GM18951 (cell line): ENCODE results near the gene RPRM.
"Not testable (repeated sequence)": the region's sequence is repeated elsewhere in the genome, so short reads cannot be mapped to it uniquely, and the experiment has no call there.

ENCODE experiments used
- POLR2A ChIP-seq: IDR thresholded peaks from 4 replicates; pipeline ENCODE4 v1.6.1; 2011; ENCODE audit warnings: mild to moderate bottlenecking; ENCODE audit not compliant: insufficient read length, insufficient read depth; ENCODE audit errors: extremely low read depth
- in situ Hi-C: fragments of 300-500 bp; cut with MboI; formaldehyde crosslinking; loops from one replicate; pipeline ENCODE4 v1.12.0; 2022; ENCODE audit warnings: low sequenced_read_pairs, mixed read lengths, inconsistent platforms; ENCODE audit not compliant: unreplicated experiment

The RPRM gene

GRCh38 chr2:153477636-153478288 lies 800 bp downstream of the RPRM start:
- TF ChIP-seq POLR2A: no peak
- in situ Hi-C loops: loop anchor here (25.0 kb wide), 1 partner anchor 315 kb away; no protein-coding TSS in a partner anchor

GRCh38 chr2:153476816-153477635 lies 1.5 kb downstream of the RPRM start:
- TF ChIP-seq POLR2A: no peak
- in situ Hi-C loops: loop anchor here (25.0 kb wide), 1 partner anchor 315 kb away; no protein-coding TSS in a partner anchor

- TF ChIP-seq POLR2A: no peak
- in situ Hi-C loops: loop anchor here (25.0 kb wide), 1 partner anchor 314 kb away; no protein-coding TSS in a partner anchor
Measured at GRCh38 chr2:153476491-153476815, 2.1 kb downstream of the RPRM start.

- TF ChIP-seq POLR2A: no peak
- in situ Hi-C loops: loop anchor here (25.0 kb wide), 1 partner anchor 313 kb away; no protein-coding TSS in a partner anchor
Measured at GRCh38 chr2:153474876-153475435, 3.6 kb downstream of the RPRM start.

GRCh38 chr2:153474407-153474806 lies 4.2 kb downstream of the RPRM start:
- in situ Hi-C loops: no loop called here
- no peak for TF ChIP-seq POLR2A

GRCh38 chr2:153470867-153471266 lies 7.7 kb downstream of the RPRM start:
- in situ Hi-C loops: no loop called here
- TF ChIP-seq POLR2A: no peak

GRCh38 chr2:153464395-153464794 lies 14.2 kb downstream of the RPRM start:
- in situ Hi-C loops: no loop called here
- no peak for TF ChIP-seq POLR2A

- in situ Hi-C loops: no loop called here
Measured at GRCh38 chr2:153462338-153462859, 16.2 kb downstream of the RPRM start.

GRCh38 chr2:153461453-153461852 lies 17.1 kb downstream of the RPRM start:
- TF ChIP-seq POLR2A: no peak
- in situ Hi-C loops: no loop called here

More at GRCh38 chr2:153462338-153462859, 16.2 kb downstream of the RPRM start:
- TF ChIP-seq POLR2A: no peak

- in situ Hi-C loops: no loop called here
- TF ChIP-seq POLR2A: no peak
Measured at GRCh38 chr2:153455861-153456260, 22.7 kb downstream of the RPRM start.

- no peak for TF ChIP-seq POLR2A
- in situ Hi-C loops: no loop called here
Measured at GRCh38 chr2:153455403-153455802, 23.2 kb downstream of the RPRM start.

- no peak for TF ChIP-seq POLR2A
- in situ Hi-C loops: no loop called here
Measured at GRCh38 chr2:153451611-153452010, 27.0 kb downstream of the RPRM start.

GRCh38 chr2:153443106-153443505 lies 35.5 kb downstream of the RPRM start:
- no peak for TF ChIP-seq POLR2A
- in situ Hi-C loops: no loop called here

- in situ Hi-C loops: not testable (repeated sequence)
Measured at GRCh38 chr2:153442616-153443015, 35.9 kb downstream of the RPRM start.

GRCh38 chr2:153440090-153440489 lies 38.5 kb downstream of the RPRM start:
- in situ Hi-C loops: not testable (repeated sequence)
